Measurements from ENCODE around the gene NCAM1.

The NCAM1 gene

DNA sequence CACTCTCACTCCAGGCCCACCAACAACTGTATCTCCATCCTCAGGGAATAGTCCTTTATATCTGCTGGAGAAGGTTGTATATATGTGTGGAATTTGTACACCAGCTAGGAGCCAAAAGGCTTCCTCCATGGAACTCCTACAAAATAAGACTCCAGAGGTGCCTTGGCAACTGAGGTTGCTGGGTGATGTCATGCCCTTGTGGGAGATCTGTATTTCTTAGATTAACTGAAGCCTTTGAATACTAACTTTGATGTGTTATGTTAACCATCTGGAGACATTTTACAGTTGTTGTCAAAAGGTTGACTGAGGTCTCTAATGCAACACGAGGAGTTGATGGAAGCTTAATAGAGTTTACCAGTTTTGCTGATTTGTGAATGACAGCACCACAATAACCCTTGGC lies 213.7 kb downstream of the NCAM1 start:
- DNase-seq: no peak

DNA sequence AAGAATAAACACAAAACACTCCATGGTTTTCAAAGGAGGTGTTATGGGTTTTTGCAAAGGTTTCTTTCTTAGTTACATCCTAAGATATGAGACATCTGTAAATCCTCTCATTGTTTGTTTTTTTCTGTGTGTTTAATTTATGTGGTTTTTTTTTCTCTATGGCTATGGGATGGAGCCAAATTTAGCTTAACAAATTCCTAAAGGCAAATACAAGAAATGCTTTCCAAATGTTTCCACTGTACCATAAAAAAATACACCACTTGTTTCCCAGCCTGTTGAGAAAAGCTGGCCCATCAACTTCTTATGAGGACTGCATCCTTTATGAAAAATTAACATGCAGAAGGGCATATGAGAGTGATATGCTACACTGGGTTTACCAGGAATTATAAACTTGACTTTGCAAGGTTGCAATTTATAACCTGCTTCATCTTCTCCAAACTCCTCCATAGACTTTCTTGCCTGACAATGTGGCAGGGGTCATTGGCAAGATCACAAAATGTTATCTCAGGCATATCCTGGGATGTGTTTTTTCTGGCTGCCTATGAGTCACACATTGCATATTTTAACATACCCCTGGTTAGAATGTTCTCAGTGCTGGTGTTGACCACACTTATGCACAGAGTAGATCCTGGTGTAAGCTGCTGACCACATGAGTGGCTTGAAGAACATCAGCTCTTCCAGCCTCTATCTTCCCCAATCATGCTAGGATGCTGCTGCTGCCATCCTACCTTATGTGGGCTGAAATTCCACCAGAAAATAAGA lies 215.6 kb downstream of the NCAM1 start:
- no peak for DNase-seq

DNA sequence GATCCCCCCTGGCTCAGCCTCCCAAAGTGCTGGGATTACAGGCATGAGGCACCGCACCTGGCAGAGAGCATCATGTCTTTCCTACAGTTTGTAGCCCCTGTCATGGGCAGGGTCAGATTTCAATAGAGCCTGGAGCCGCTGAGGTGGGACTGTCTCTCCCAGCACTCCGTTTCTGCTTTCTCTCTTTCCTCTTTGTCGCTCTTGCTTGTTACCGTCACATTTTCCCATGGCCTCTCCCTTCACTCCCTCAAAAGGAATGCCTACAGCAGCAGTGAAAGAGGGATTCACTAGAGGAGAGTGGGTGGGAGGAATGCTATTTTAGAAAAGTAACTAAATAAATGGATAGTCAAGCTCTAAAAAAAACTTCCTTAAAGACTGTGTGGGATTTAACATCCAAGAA lies 216.5 kb downstream of the NCAM1 start:
- no peak for DNase-seq

DNA sequence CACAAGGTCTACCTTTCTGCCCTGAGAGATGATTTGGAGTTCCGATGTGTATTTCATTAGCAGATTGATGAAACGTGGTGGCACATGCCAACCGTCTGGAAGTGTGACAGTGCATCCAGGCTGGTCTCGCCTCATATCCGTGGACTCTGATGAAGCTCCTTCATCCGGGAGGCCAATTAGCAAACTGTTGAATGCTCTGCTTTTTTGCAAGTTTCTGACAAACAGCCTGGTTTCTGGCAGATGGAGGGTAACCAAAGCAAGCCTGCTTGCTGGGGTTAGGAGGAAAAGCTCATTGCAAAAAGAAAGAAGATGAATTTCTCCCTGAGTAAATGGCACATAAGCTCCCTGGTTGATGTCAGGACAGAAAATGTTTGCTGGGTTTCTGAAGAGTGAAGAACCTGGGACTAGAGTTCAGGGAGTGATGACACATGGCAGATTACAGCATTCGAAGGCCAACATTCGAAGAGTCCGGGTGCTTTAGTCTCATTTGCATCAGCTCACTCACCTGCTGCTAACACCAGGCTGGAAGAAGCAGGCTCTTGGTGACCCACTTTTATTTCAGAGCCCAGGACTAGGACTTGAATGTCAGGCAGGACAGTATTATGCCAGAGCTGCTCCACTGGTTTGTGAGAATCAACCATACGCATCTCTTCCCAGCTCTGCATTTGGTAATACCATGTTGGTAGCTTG lies 217.3 kb downstream of the NCAM1 start:
- DNase-seq: no peak

DNA sequence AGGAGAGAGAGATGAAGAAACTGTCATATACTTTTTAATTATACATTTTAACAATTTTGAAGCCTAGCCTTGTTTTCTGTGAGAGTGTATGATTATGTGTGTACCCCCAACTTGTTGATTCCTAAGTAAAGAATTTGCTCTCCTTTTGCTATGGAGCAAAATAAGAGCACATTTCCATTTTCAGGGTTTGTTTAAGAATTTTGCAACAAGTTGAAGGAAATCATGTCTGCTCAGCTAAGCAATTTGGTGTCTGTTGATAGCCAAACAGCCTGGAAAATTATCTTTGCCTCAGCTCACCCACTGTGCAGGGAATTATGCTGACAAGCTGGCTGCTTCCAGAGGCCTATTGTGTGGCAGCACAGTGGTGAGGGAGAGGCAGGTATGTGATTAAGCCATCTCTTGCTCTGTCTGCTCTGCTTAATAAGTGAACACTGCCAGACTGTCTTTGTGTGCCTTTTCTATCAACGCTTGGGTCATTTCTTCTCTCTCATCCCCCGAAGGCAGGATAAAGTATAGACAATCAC lies 218.0 kb downstream of the NCAM1 start:
- DNase-seq: no peak

DNA sequence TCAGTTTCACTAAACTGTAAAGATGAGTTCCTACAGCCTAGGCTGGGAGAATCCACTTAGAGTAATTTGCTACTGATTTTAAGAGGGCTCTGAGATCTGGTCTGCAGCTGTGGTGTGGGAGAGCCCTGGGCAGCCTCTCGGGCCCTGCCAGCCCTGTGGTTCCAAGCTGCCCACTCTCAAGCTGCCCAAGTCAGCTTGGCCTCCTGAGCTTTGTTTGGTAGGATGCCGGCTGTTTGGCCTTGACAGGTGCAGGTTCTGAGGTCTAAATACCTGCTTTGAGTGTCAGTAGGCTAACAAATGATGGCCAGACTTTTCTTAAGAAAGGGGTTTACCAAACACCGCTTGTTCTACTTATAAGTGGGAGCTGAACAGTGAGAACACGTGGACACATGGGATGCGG lies 219.9 kb downstream of the NCAM1 start:
- DNase-seq: no peak

DNA sequence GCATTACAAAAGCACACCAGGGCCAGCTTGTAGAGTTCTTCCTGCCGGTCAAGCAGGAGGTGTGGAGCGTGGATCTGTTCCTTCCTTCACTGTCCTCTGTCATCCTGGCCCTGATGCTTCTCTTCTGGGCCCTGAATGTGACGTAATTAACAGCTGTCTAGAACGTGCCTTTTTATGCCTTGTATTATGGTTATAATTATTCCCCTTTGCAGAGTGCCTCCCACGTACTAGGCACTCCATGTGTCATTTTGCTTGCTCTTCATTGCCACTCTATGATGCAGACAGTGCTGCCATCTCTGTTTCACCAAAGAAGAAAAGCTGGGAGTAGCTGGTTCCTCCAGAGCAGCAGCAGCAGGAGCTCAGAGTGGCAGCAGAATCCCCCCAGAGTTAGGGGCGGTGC lies 221.1 kb downstream of the NCAM1 start:
- DNase-seq: no peak

DNA sequence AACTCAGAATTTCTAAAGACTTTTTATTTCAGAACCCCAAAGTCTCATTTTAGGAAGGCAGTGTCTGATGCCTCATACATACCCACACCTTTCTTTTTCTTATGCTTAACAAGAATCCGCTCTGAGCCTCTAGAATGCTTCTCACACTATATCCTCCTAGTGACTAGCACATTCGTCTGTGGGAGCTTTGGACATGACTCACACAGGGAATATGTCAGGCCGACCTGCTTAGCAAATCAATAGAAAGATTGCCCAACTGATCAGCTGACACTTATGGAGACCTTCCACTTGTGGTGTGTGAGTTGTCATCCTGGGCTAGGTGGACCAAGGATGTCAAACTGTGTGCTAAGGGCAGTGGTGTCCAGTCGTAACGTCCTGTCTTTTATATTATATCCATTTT lies 223.3 kb downstream of the NCAM1 start:
- DNase-seq: no peak

DNA sequence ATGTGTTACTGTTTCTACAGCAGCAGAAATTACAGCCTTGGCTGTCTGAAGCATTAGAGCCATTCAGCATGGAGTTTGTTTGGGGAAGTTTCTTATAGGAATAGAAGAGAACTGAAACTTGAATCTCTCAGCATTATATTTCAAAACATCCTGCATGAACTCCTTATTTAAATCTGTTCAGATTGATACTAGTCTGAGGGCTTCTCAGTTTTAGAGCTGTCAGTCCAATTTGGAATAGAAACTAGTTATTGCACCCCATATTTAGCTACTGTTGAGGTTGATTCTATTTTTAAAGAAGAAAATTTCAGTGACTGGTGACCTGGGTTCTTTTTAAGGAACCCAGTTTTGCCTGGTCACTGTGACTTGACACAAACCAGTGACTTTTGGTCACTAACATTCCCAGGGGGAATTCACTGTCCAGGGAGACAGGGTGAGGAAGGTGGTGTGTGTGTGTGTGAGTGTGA lies 227.2 kb downstream of the NCAM1 start:
- no peak for DNase-seq

DNA sequence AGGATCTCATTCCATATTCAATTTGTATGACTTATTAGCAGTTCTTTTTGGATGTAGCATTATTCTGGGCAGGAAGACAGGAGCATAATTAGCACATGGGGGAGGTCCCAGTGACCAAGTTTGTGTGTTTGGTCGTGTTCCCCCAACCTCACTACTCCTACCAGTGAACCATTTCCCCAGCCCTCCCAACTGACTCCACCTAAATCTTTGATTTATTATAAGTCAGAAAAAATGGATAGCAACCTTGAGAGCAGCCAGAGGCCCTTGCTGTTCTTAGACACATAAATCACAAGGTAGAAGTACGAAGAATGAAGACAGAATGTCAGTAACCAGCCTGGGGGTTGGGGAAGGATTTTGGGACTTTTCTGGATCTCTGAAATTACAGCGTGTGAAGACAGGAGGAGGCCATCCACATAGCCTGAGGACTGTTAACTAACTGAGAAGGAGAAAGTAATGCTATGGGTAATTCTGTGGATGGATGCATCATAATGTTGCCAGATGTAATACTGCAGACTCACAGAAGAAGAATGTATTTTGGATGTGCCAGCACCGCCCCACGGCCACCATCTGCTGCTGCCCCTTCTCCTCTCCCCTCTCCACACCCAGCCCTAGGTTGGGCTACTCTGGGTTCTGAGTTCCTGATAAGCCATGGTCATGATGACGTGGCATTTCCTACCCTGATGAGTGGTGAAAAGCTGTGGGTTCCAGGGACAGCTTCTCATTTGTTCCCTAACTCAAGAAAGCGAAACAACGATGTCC lies 228.9 kb downstream of the NCAM1 start:
- DNase-seq: no peak

DNA sequence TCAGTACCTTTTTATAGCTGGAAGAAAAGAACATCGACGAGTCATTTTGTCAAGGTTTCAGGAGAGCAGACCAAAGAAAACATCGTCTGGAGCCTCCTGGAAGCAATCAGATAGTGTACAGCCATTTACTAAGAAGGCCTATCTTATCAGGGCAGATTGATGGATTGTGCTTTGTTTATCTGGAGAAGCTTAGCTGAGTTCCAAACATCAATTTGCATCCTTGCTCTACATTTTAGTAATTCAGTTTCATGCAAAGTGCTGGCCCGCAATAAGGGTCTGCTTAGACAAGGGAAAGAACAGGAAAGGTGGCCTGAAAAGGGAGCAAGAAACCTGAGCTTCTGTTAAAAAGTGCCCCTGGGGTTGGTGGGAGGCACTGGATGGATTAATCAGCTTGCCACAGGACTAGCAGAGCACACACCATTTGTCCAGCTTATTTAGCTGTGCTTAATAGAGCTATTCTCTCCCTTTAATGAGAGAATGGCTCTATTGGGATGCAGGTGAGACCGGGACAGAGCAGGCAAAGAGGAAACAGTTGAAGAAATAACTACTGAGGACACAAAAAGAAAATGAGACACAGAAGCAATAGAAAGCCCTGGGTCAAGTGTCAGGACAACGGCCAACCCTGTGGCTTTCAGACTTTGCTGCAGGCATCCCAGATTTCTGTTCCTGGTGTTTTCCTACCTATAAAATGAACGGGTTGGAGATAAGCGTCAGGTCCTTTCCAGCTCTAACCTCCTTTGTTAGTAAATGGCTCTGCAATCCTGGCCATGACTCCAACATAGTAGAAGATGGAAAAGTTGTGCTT lies 231.1 kb downstream of the NCAM1 start:
- no peak for DNase-seq

DNA sequence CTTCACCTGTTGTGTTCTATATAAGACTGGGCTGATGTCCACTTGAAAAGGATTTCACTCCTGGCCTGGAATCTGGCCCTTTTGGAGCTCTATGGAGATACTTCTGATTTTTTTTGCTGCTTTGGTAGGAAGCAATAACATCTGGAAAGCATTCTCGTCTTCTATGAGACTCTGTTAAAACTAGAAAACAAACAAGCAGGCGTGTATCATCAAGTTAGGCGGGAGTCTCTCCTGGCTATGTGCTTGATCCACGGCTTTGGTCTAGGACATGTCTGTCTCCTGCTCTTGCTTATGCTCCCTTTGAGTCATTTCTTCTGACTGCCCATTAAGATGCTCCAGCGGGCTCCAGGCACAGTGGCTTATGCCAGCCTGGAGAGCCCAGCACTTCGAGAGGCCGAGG lies 231.8 kb downstream of the NCAM1 start:
- DNase-seq: no peak

DNA sequence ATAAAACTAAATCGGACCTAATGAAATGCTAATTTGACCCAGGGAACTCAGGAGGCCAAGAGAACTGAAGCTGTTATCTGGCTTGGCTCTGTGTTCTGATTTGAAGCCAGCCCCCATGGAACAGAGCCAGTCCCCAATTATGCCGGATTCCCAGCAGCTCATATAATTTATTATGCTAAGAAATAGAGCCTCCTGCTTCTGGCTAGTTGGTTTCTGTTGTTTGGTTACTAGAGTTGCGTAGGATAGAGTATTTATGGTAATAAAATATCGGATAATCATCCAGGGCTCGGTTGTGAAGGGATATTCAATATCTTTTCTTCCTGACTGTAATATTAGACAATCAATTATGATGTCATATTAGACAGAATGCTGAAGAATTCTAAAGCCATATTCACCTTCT lies 232.7 kb downstream of the NCAM1 start:
- no peak for DNase-seq

DNA sequence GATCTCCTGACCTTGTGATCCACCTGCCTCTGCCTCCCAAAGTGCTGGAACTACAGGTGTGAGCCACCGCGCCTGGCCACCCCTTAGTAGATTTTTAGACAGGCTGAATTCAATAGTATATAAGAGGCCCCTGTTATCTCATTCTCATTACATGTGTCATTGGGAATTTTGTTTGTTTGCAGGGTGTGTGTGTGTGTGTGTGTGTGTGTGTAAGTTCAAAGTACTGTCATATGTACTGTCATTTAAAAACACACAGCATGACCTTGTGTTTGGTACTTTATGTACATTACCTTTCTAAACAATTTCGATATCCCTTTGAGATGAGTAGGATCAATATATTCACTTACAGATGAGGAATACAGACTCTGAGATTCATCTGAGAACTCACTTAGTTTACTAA lies 234.5 kb downstream of the NCAM1 start:
- DNase-seq: no peak

DNA sequence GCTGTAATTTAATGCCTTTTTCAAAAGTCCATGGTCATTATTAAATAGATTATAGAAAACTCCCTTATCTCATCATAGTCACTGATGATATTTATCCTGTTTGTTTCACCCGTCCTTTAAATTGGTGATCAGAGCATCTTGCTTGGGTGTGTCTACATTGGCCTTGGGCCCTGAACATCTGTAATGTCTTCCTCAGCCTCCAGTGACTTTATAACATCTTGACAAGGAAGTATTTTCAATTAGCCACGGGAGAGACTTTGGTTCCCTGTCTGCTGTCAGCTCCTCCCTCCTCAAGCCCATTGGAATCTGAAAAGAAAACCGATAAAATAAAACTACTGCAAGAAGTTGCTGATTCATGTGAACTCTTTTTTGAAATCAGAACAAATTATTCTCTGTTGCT lies 236.2 kb downstream of the NCAM1 start:
- DNase-seq: no peak

DNA sequence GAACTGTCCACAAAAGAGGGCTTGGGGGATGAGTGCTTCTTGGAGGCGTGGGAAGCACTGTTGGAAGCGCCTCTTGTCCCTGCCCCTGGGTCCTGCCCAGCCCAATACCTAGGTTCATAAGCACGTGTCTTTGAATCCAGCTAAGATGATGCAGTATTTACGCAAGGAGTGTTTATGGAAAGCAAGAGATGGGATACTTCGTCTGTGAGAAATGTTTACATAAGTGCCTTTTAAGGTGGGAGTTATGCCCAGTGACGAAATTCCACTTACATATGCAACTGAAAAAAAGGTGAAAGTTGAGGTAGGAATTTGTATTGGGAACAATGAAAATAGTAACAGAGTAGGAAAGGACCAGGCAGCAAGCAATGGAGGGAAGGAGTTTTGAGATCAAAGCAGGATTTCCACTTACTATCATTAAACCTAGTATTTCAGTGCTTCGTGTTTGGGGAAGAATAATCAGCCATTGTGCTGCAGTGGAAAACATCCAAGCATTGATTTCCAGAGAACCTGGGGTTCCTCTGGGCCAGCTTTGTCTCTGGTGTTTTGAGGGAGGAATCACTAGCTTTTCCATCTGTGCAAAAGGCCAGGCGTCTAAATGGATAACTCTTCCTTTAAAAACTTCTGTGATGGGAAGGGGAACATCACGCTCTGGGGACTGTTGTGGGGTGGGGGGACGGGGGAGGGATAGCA lies 237.9 kb downstream of the NCAM1 start:
- no peak for DNase-seq

DNA sequence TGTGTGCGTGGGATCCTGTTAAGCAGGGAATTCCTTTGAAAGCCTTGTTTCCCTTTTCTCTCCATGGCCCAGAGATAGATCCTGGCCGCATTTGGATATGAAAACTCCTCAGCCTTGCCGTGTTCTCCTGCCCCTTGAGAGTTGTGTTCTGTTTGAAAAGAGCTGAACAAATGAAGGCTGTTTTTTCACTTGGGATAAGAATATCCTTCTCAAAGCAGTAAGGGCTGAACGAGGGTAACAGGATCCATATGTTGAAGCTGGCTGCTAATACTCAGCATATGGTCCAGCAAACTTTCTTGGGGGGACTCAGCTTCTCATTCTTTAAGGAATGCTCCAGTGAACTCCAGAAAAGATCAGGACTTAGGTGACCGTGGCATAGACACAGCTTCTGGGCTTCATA lies 238.6 kb downstream of the NCAM1 start:
- no peak for DNase-seq

DNA sequence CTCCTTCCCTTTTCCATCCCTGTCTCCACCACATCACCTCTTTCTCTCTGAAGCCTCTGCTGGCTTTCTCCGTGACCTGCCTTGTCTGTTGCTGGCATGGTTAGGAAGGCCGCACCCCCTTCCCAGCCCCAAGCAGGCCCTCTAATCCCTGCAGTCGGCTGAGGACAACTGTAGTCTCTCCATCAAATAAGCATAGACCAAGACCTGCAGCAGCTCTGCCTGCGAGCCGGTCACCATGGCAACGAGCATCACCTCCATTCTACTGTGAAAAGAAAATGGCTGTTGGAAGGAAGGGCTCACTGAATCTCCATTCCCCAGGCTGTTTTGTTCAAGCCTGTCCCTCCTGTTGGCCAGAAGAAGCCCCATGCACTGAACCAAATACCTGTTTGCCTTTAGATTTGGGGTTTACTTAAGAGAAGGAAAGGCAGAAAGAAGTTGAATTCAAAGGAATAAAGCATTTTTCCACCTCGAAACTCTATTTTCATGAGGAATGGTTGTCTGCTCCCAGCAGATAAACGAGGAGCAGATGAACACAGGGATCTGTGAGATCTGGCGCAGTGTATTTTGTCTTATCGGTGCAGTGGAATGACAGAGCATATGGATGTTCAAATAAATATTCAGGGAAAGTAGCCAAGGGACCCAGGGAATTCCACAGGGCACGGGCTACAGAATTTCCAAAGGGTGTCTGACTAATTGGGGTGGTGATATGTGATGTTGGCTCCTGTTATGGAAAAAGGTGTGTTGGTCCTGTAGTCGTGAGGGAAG lies 240.0 kb downstream of the NCAM1 start:
- DNase-seq: no peak

DNA sequence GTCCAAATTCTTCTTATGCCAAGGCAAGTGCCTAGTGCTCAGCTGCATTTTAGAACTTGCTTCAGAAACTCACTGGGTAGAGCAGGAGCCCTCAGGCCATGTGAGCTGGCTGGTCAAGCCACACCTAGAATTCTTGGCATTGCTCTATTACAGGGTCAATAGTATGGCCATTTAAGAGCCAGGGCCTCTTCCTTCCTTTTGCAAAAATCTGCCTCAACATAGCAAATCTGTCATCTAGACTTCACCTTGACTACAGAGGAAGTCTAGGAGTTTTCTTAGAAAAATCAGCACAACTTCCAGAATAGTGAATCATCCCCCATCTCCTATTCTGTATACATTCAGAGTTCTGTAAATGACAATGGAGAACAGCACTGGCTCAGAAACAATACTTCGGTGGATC lies 241.2 kb downstream of the NCAM1 start:
- no peak for DNase-seq

DNA sequence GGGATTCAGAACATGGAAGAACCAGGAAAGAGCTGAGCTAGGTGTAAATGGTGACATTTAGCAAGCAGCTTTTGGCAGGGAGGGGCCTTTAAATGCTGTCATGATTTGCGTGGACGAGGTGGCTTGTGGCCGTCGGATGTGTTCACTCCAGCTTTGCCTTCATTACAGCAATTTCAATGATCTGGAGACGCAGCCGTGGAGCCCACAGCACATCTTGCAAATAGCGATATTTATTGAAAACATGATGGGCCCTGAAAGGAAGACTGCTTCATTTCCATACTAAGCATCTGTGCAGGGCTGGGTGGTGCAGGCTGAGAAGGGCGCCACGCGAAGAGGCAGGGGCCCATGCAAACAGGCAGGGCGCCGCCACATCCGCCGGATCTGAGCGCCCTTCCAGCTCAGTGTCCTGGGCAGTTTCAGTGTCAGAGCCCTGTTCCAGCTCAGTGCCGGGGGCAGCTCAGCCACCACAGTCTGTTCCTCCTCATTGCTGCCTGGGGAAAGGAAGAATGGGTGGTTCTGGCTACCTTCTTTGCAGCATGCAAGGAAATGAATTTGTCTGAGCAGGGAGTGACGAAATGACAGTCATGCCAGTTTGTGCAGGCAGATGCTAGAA lies 242.0 kb downstream of the NCAM1 start:
- no peak for DNase-seq

DNA sequence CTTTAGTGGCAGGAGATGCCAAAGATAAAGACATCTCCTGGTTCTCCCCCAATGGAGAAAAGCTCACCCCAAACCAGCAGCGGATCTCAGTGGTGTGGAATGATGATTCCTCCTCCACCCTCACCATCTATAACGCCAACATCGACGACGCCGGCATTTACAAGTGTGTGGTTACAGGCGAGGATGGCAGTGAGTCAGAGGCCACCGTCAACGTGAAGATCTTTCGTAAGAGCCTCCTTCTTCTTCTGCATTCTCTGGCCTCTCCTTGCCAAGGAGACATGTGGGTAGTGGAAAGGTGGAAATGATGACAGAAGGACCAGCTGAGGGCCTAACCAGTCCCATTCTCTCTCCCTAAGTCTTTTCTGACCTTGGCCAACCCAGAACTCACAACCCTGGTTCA lies 243.1 kb downstream of the NCAM1 start:
- peak; percentile 16 for DNase-seq
